Measurements from ENCODE around the gene IBTK. TPM values are rescaled to one million over a fixed set of nuclear protein-coding genes. Genes with fewer than 3 reads are reported as not detected.

Gene IBTK, protein sequence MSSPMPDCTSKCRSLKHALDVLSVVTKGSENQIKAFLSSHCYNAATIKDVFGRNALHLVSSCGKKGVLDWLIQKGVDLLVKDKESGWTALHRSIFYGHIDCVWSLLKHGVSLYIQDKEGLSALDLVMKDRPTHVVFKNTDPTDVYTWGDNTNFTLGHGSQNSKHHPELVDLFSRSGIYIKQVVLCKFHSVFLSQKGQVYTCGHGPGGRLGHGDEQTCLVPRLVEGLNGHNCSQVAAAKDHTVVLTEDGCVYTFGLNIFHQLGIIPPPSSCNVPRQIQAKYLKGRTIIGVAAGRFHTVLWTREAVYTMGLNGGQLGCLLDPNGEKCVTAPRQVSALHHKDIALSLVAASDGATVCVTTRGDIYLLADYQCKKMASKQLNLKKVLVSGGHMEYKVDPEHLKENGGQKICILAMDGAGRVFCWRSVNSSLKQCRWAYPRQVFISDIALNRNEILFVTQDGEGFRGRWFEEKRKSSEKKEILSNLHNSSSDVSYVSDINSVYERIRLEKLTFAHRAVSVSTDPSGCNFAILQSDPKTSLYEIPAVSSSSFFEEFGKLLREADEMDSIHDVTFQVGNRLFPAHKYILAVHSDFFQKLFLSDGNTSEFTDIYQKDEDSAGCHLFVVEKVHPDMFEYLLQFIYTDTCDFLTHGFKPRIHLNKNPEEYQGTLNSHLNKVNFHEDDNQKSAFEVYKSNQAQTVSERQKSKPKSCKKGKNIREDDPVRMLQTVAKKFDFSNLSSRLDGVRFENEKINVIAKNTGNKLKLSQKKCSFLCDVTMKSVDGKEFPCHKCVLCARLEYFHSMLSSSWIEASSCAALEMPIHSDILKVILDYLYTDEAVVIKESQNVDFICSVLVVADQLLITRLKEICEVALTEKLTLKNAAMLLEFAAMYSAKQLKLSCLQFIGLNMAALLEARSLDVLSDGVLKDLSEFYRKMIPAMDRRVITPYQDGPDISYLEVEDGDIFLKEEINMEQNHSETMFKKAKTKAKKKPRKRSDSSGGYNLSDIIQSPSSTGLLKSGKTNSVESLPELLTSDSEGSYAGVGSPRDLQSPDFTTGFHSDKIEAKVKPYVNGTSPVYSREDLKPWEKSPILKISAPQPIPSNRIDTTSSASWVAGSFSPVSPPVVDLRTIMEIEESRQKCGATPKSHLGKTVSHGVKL (N-terminal part only)
- 15.7 and 18.3 TPM in 2 replicates for total RNA-seq (2014; rRNA removed; shearing (Covaris generic))

DNA sequence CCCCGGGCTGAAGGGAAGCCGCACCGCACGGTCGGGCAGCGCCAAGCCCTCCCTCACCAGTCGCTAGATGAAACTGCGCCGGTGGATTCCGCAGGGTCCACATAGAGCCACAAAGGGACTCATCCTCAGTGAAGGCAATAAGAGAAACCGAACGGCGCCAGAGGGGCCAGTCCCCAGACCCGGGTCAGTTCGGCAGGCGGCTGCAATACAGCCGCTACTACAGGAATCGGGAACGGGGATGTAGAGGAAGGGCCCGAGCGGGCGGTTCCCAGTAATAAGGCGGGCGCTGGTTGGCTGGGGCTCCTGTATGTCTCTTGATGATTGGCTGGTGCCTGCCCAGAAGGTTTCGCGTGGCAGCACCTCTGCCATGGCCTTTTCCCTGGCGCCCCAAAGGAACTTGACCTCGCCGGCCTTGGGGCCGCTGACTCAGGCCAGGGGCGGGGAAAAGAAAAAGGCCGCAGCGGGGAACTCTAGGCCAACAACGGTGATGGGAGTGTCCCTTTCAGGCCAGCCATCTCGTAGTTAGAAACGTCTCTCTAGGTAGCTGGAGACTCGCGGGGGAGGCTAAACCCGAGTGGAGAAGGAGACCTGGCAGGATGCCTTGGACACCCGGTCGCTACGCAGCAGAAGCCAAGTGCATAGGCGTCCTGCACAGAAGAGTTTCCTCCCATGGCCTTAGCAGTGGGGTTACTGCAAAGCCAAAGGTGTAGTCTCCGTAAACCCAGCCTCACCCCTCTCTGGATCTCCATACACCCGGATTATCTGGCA lies at the start of gene IBTK:
Gene IBTK (minus strand): TSS at position 240 of the 768 bp plus-strand sequence. CDS start 7,258 bp downstream, outside the sequence.

Small RNA genes within 50 kb of the gene (small RNA-seq; reads per million reads assigned to genes)
- not detected for gene RNU6-130P

Other genes starting within 250 kb of the IBTK start
- gene TPBG, start 116.1 kb upstream of the IBTK start, total RNA-seq (2014; rRNA removed; shearing (Covaris generic)) = 14.6 and 15.9 TPM in 2 replicates

Measured in A375 (cell line).